H1 (cell line): ENCODE data around the gene SSRP1. TPM values are rescaled to one million over a fixed set of nuclear protein-coding genes. Genes with fewer than 3 reads are reported as not detected.
A peak's percentile ranks its signal among the peaks of the same experiment; 100 is the strongest.

Source experiments
- CTCF ChIA-PET: fragments of 300-600 bp; sonication (Branson Sonifier 250); formaldehyde crosslinking; loops from one replicate; lab custom pipeline; 2021; ENCODE audit not compliant: partially characterized antibody; lab: Charles Lee
- POLR2A ChIA-PET: fragments of 300-600 bp; sonication (Branson Sonifier 250); formaldehyde crosslinking; loops from one replicate; lab custom pipeline; 2021; ENCODE audit warnings: inconsistent platforms; ENCODE audit not compliant: partially characterized antibody; lab: Charles Lee
- DNase-seq, 2 experiments: peaks; one replicate each; pipeline versions ENCODE4 v3.0.0 to v3.0.0-alpha.2; 2010 to 2022; ENCODE audit warnings: low spot score in 2 of 2, low read depth in 1 of 2, mixed read lengths in 1 of 2
- FAIRE-seq: peaks from 2 replicates; lab custom pipeline; 2011; peaks lifted over from hg19 to GRCh38; lab: Jason Lieb, UNC
- H2AFZ ChIP-seq: 2 replicates; pipeline ENCODE4 v1.8.1; 2012; ENCODE audit warnings: low read length, inconsistent platforms
- H2AK5ac ChIP-seq: 2 replicates; pipeline ENCODE4 v1.6.1; 2013; ENCODE audit warnings: low read depth, low read length
- H2BK120ac ChIP-seq: replicated peaks from 2 replicates; pipeline ENCODE3; 2013; ENCODE audit warnings: low read depth, low read length, inconsistent platforms
- H2BK12ac ChIP-seq: 2 replicates; pipeline ENCODE4 v1.6.1; 2013; ENCODE audit warnings: low read depth, low read length
- H2BK15ac ChIP-seq: 2 replicates; pipeline ENCODE4 v1.6.1; 2013; ENCODE audit warnings: low read length
- H2BK20ac ChIP-seq: 2 replicates; pipeline ENCODE4 v1.6.1; 2013; ENCODE audit warnings: low read length
- H2BK5ac ChIP-seq: 2 replicates; pipeline ENCODE4 v1.6.1; 2013; ENCODE audit warnings: low read depth, low read length
- H3K14ac ChIP-seq: 2 replicates; pipeline ENCODE4 v1.6.1; 2013; ENCODE audit warnings: inconsistent platforms; ENCODE audit not compliant: insufficient read length
- H3K18ac ChIP-seq: 2 replicates; pipeline ENCODE4 v1.6.1; 2013; ENCODE audit warnings: low read length; ENCODE audit errors: extremely low read depth
- H3K23ac ChIP-seq: 2 replicates; pipeline ENCODE4 v1.6.1; 2013; ENCODE audit warnings: inconsistent platforms; ENCODE audit not compliant: insufficient read length
- H3K23me2 ChIP-seq: 2 replicates; pipeline ENCODE4 v1.6.1; 2013; ENCODE audit warnings: low read depth, low read length
- H3K27ac ChIP-seq: 2 replicates; pipeline ENCODE4 v1.6.1; 2011; ENCODE audit warnings: low read depth, low read length, inconsistent platforms
- H3K27me3 ChIP-seq, 4 experiments: replicated peaks in 1 of 4; 1 replicate in 1 of 4; 2 replicates in 3 of 4; pipeline versions ENCODE4 v1.6.1 to v1.8.1; 2011 to 2013; ENCODE audit warnings: low read length in 3 of 4, mild to moderate bottlenecking in 3 of 4, inconsistent platforms in 2 of 4, mixed read lengths in 2 of 4, moderate library complexity in 1 of 4; ENCODE audit not compliant: control insufficient read depth in 3 of 4, insufficient read depth in 3 of 4; ENCODE audit errors: extremely low read depth in 1 of 4
- H3K36me3 ChIP-seq, 4 experiments: 2 replicates each; pipeline versions ENCODE4 v1.6.1 to v1.8.1; 2011 to 2013; ENCODE audit warnings: mild to moderate bottlenecking in 4 of 4, low read length in 3 of 4, moderate library complexity in 2 of 4, control low read depth in 1 of 4, inconsistent platforms in 1 of 4; ENCODE audit not compliant: insufficient read depth in 4 of 4, control insufficient read depth in 2 of 4
- H3K4ac ChIP-seq: replicated peaks from 2 replicates; pipeline ENCODE3; 2013; ENCODE audit warnings: low read length, low read depth, mixed read lengths, inconsistent platforms; ENCODE audit not compliant: insufficient read length
- H3K4me1 ChIP-seq, 4 experiments: replicated peaks in 1 of 4; 1 replicate in 1 of 4; 2 replicates in 3 of 4; pipeline versions ENCODE4 v1.6.1 to v1.8.1; 2011 to 2013; ENCODE audit warnings: low read length in 3 of 4, inconsistent platforms in 2 of 4, mixed read lengths in 1 of 4; ENCODE audit not compliant: insufficient read depth in 4 of 4, control insufficient read depth in 3 of 4
- H3K4me2 ChIP-seq, 2 experiments: 2 replicates each; pipeline versions ENCODE4 v1.6.1 to v1.8.1; 2011 to 2013; ENCODE audit warnings: low read depth in 2 of 2, low read length in 2 of 2, control low read depth in 1 of 2, inconsistent platforms in 1 of 2, mild to moderate bottlenecking in 1 of 2; ENCODE audit not compliant: insufficient read depth in 1 of 2
- H3K4me3 ChIP-seq, 4 experiments: fragments of 200-600, 300-600 bp in 1 of 4; sonication (generic), shearing (Covaris generic), sonication (Bioruptor Twin) in 1 of 4; 2 replicates each; pipeline versions ENCODE4 v1.5.1 to v1.8.1; 2011 to 2016; ENCODE audit warnings: low read length in 4 of 4, low read depth in 3 of 4, control low read depth in 2 of 4, inconsistent platforms in 2 of 4, mild to moderate bottlenecking in 2 of 4, mixed read lengths in 1 of 4, moderate library complexity in 1 of 4; ENCODE audit not compliant: insufficient read depth in 2 of 4; ENCODE audit errors: extremely low read depth in 1 of 4
- H3K56ac ChIP-seq: replicated peaks from 2 replicates; pipeline ENCODE3; 2013; ENCODE audit warnings: low read depth, mild to moderate bottlenecking, mixed read lengths, low read length, inconsistent platforms; ENCODE audit not compliant: insufficient read length
- H3K79me1 ChIP-seq: 2 replicates; pipeline ENCODE4 v1.6.1; 2013; ENCODE audit warnings: low read depth, low read length, control low read depth
- H3K79me2 ChIP-seq, 2 experiments: 2 replicates each; pipeline versions ENCODE4 v1.6.1 to v1.8.1; 2012 to 2013; ENCODE audit warnings: low read length in 2 of 2, mild to moderate bottlenecking in 2 of 2, inconsistent platforms in 1 of 2; ENCODE audit not compliant: insufficient read depth in 2 of 2, control insufficient read depth in 1 of 2
- H3K9ac ChIP-seq, 4 experiments: replicated peaks in 1 of 4; 1 replicate in 1 of 4; 2 replicates in 3 of 4; pipeline versions ENCODE4 v1.6.1 to v1.8.1; 2011 to 2013; ENCODE audit warnings: low read depth in 3 of 4, low read length in 3 of 4, control low read depth in 2 of 4, mild to moderate bottlenecking in 2 of 4, moderate library complexity in 2 of 4, inconsistent platforms in 1 of 4; ENCODE audit errors: extremely low read depth in 1 of 4
- H3K9me3 ChIP-seq, 2 experiments: 2 replicates each; pipeline versions ENCODE4 v1.6.1 to v1.8.1; 2012 to 2013; ENCODE audit warnings: mild to moderate bottlenecking in 2 of 2, moderate library complexity in 2 of 2, control low read depth in 1 of 2, inconsistent platforms in 1 of 2, low read depth in 1 of 2, low read length in 1 of 2, mixed read lengths in 1 of 2; ENCODE audit not compliant: insufficient read depth in 2 of 2
- H4K20me1 ChIP-seq, 2 experiments: replicated peaks in 1 of 2; 2 replicates each; pipeline versions ENCODE3 to v1.8.1; 2011 to 2013; ENCODE audit warnings: inconsistent platforms in 2 of 2, low read length in 2 of 2, mild to moderate bottlenecking in 1 of 2; ENCODE audit not compliant: insufficient read depth in 2 of 2, control insufficient read depth in 1 of 2
- H4K5ac ChIP-seq: 2 replicates; pipeline ENCODE4 v1.6.1; 2013; ENCODE audit warnings: low read length, low read depth, mixed read lengths, inconsistent platforms; ENCODE audit not compliant: insufficient read length
- H4K8ac ChIP-seq: 2 replicates; pipeline ENCODE4 v1.8.0; 2013; ENCODE audit warnings: mild to moderate bottlenecking, moderate library complexity, low read length, inconsistent platforms; ENCODE audit not compliant: insufficient read depth; ENCODE audit errors: extremely low read depth
- H4K91ac ChIP-seq: replicated peaks from 2 replicates; pipeline ENCODE3; 2013; ENCODE audit warnings: low read length, mixed read lengths, inconsistent platforms; ENCODE audit not compliant: insufficient read length
- ATF3 ChIP-seq: IDR thresholded peaks from 2 replicates; pipeline ENCODE4 v1.6.1; 2011; ENCODE audit warnings: low read depth, mild to moderate bottlenecking, low read length; ENCODE audit not compliant: insufficient read depth
- GTF2F1 ChIP-seq: IDR thresholded peaks from 2 replicates; pipeline ENCODE4 v1.6.1; 2012; ENCODE audit warnings: low read depth, low read length, improper control_type of control experiment, borderline replicate concordance
- KDM4A ChIP-seq: IDR thresholded peaks from one replicate; pipeline ENCODE4 v1.7.1; 2012; ENCODE audit warnings: low read depth, mild to moderate bottlenecking, moderate library complexity, low read length, inconsistent platforms; ENCODE audit not compliant: severe bottlenecking
- MAX ChIP-seq: IDR thresholded peaks from 2 replicates; pipeline ENCODE4 v1.6.1; 2012; ENCODE audit warnings: inconsistent platforms
- SIRT6 ChIP-seq: IDR thresholded peaks from one replicate; pipeline ENCODE4 v1.7.1; 2012; ENCODE audit warnings: low read length, inconsistent platforms
- SP1 ChIP-seq: IDR thresholded peaks from 2 replicates; pipeline ENCODE4 v1.6.1; 2011; ENCODE audit warnings: low read depth, low read length
- TBP ChIP-seq: IDR thresholded peaks from 2 replicates; pipeline ENCODE4 v1.6.1; 2011; ENCODE audit warnings: low read depth, low read length, improper control_type of control experiment
- WGBS, 2 experiments: shearing (Covaris generic) in 1 of 2; methylation state at CpG; one replicate each; pipeline versions ENCODE4 v1.1.6 to v1.1.7; 2013 to 2015; ENCODE audit warnings: low lambda C conversion rate in 2 of 2, mixed read lengths in 2 of 2, inconsistent platforms in 1 of 2, low coverage in 1 of 2, missing lambda C conversion rate in 1 of 2; ENCODE audit not compliant: insufficient replicate concordance in 2 of 2, insufficient coverage in 1 of 2, insufficient read length in 1 of 2; ENCODE audit errors: extremely low coverage in 1 of 2, missing lambda C conversion rate in 1 of 2; 5-methylcytosine and 5-hydroxymethylcytosine counted together
- long read RNA-seq, 2 experiments: library from RNA in 1 of 2; library from capped mRNA in 1 of 2; stranded (forward); transcript quantifications; one replicate each; pipeline ENCODE4 v2.0.0, GENCODE V29; 2021; ENCODE audit warnings: inconsistent platforms in 1 of 2
- polyA minus RNA-seq, 3 experiments: library from RNA; depleted of rRNA, polyadenylated mRNA; stranded (reverse); fragments of >200 nt; gene quantifications; 1 replicate in 2 of 3; 2 replicates in 1 of 3; pipeline ENCODE4 v1.2.3, GENCODE V29; 2011
- polyA plus RNA-seq, 7 experiments: library from polyadenylated mRNA; depleted of rRNA in 3 of 7; stranded (reverse) in 5 of 7; unstranded in 2 of 7; fragments of >200 nt in 5 of 7; fragments of 200-250 nt in 2 of 7; gene quantifications; 1 replicate in 5 of 7; 2 replicates in 1 of 7; 4 replicates in 1 of 7; pipeline versions ENCODE4 v1.2.1 to v1.2.3, GENCODE V29; 2011 to 2013; ENCODE audit warnings: missing spikeins in 2 of 7, mixed read lengths in 2 of 7
- total RNA-seq: library from RNA; stranded (reverse); fragmentation: NEBNext Ultra II Directional; extraction: Animal tissue kit (Norgen Biotek cat#: 25700); gene quantifications from 2 replicates; pipeline ENCODE4 v1.2.1, GENCODE V29; 2021

SSRP1 gene
- total RNA-seq (259 and 261 TPM in 2 replicates), polyA plus RNA-seq (2011; rRNA removed) (281 and 364 TPM in 2 replicates), polyA minus RNA-seq (2011; rRNA and poly(A)+ RNA removed) (260 and 261 TPM in 2 replicates)
- 259 TPM for polyA plus RNA-seq (2011; cell fraction: cytosol; rRNA removed)
- 297 TPM for polyA plus RNA-seq (2011; cell fraction: nucleus; rRNA removed)
- 235 to 263 TPM (median 247 TPM) in 4 replicates for polyA plus RNA-seq (2012, experiment 1 of 2)
- polyA plus RNA-seq (2012, experiment 2 of 2): 71.5 TPM
- polyA plus RNA-seq (2013, experiment 1 of 2): 195 TPM
- polyA plus RNA-seq (2013, experiment 2 of 2): 189 TPM
- polyA minus RNA-seq (2011; cell fraction: cytosol; rRNA and poly(A)+ RNA removed): 101 TPM
- polyA minus RNA-seq (2011; cell fraction: nucleus; rRNA and poly(A)+ RNA removed): 72.8 TPM
- long read RNA-seq, experiment 1, partial matches to known transcripts: 158 of 170 reads
- long read RNA-seq, experiment 1, other reads (novel, unspliced or antisense): 10 of 170 reads
- long read RNA-seq, experiment 2, partial matches to known transcripts: 145 of 152 reads
- long read RNA-seq, experiment 2, other reads (novel, unspliced or antisense): 3 of 152 reads

GRCh38 chr11:57335343-57336110 lies at the start of gene SSRP1:
Gene SSRP1, minus strand, starts transcription at chr11:57335892. Its CDS starts 771 bp downstream, at chr11:57335121.
- H3K27me3 ChIP-seq: peaks cover 0 to 5% (median 2%) of the 10 kb centered on the region in 4 experiments; a peak in 2 of 7 replicates
- ChIA-PET POLR2A (interaction anchor here (1.0 to 45.7 kb wide), 9 partner anchors 10 to 311 kb away, joined by 3 to 1279 read pairs (median 3); partner anchors contain the start of gene TNKS1BP1), CTCF (interaction anchor here (1.0 to 2.2 kb wide), 3 partner anchors 10 to 379 kb away, joined by 3 to 6 read pairs (median 4); partner anchors contain the start of gene TNKS1BP1)
- H4K5ac ChIP-seq: peak within 1 kb of the TSS; percentile 33
- peaks cover 6% of the 10 kb centered on the region for H3K79me1 ChIP-seq
- H3K18ac ChIP-seq: peak within 1 kb of the TSS; percentile 63; the same call in 1 of the 2 replicates
- peaks cover 29 to 40% (median 34%) of the 10 kb centered on the region in 4 experiments for H3K36me3 ChIP-seq
- H3K23me2 ChIP-seq: peaks cover 4% of the 10 kb centered on the region
- no peak within 1 kb of the TSS for H3K14ac ChIP-seq
- H4K20me1 ChIP-seq: peaks cover 2 to 7% of the 10 kb centered on the region in 2 experiments
- no peak within 1 kb of the TSS for H3K23ac ChIP-seq
- no peak within 1 kb of the TSS for H4K91ac ChIP-seq
- no peak within 1 kb of the TSS for H3K4ac ChIP-seq
- FAIRE-seq (peak; percentile 32), DNase-seq (peak in 1 of 2 experiments; percentile 82)
- peak within 1 kb of the TSS; percentile 66; the same call in 1 of the 2 replicates for H2BK5ac ChIP-seq
- peak within 1 kb of the TSS; percentile 9; the same call in 1 of the 2 replicates for H3K27ac ChIP-seq
- peaks cover 5 to 8% (median 6%) of the 10 kb centered on the region in 4 experiments; a peak in 6 of 7 replicates for H3K4me1 ChIP-seq
- WGBS, 2 experiments: 2% methylated on average over 43 of the region's 69 CpGs; no CpG with 5 or more reads in 1 of the 2 experiments
- peak within 1 kb of the TSS; percentile 66 to 93 (median 69) for H3K9ac ChIP-seq
- H2BK20ac ChIP-seq: no peak within 1 kb of the TSS
- H4K8ac ChIP-seq: no peak within 1 kb of the TSS; the same call in 1 of the 2 replicates
- H2BK12ac ChIP-seq: no peak within 1 kb of the TSS
- H2BK15ac ChIP-seq: 0 out of 2 replicates have a peak within 1 kb of the TSS, but pooled peaks have one; percentile 5
- H2AFZ ChIP-seq: peak within 1 kb of the TSS; percentile 93
- H3K56ac ChIP-seq: peak within 1 kb of the TSS; percentile 35
- no peak within 1 kb of the TSS for H2BK120ac ChIP-seq
- peaks cover 12 to 29% of the 10 kb centered on the region in 2 experiments for H3K79me2 ChIP-seq
- peak within 1 kb of the TSS; percentile 80 to 94 for H3K4me2 ChIP-seq
- peak within 1 kb of the TSS; percentile 71 to 96 (median 81) for H3K4me3 ChIP-seq
- no peaks in the 10 kb centered on the region for H3K9me3 ChIP-seq
- H2AK5ac ChIP-seq: no peak within 1 kb of the TSS
- TF ChIP-seq SP1 (no peak), MAX (peak; percentile 49; the same call in 1 of the 2 replicates), SIRT6 (no peak), ATF3 (no peak), TBP (peak; percentile 74), KDM4A (peak; percentile 42), GTF2F1 (no peak)
